ENCODE measurements around the gene DGKG. TPM values are rescaled to one million over a fixed set of nuclear protein-coding genes. Genes with fewer than 3 reads are reported as not detected.

The DGKG gene
- polyA plus RNA-seq, 1 donor (not counting 4 experiments of a cell fraction or from before 2014, with no cell fraction given) = 0.22 TPM

DNA sequence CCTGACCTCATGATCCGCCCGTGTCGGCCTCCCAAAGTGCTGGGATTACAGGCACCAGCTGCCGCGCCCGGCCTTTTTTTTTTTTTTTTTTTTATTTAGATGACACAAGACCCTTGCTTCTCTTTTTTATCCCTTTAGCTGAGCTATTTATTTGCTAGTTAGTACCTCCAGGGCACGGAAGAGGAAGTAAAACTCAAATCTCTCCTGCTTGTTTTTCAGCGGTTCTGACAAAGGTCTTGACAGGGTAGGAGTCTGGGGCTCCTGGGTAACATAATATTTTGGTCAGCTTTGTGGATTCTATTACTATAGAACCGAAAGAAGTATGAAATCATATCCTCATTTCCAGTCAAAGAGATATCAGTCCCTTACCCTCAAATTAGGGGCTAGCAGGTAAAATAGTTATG is 209.1 kb downstream of the DGKG start:
- FAIRE-seq (no peak), DNase-seq (ENCODE audit: low read depth, low spot score) (no peak)
- H3K79me2 ChIP-seq (ENCODE audit: control insufficient read depth, insufficient read depth, low read length) = no peaks in the 10 kb centered on the region

GRCh38 chr3:186152361-186152798 is 209.7 kb downstream of the DGKG start:
- Histone ChIP-seq H3K9ac (ENCODE audit: control insufficient read depth, extremely low read depth, insufficient read depth, low read length) (no peak overlapping the region), H3K27ac (ENCODE audit: control insufficient read depth, insufficient read depth, low read length) (no peak overlapping the region), H3K79me2 (ENCODE audit: control insufficient read depth, insufficient read depth, low read length) (no peaks in the 10 kb centered on the region), H3K4me2 (ENCODE audit: control insufficient read depth, extremely low read depth, insufficient read depth, low read depth, low read length) (no peak overlapping the region), H3K36me3 (ENCODE audit: control insufficient read depth in 2 of 2, extremely low read depth in 1 of 2, insufficient read depth in 2 of 2, low read length in 2 of 2) (no peaks in the 10 kb centered on the region), H3K9me1 (ENCODE audit: control insufficient read depth, extremely low read depth, insufficient read depth, low read length) (no peaks in the 10 kb centered on the region), H3K4me1 (ENCODE audit: control insufficient read depth, extremely low read depth, insufficient read depth, low read length) (no peaks in the 10 kb centered on the region), H4K20me1 (ENCODE audit: control insufficient read depth, extremely low read depth, insufficient read depth, low read length) (no peaks in the 10 kb centered on the region), H2AFZ (ENCODE audit: control insufficient read depth, low read length) (no peak overlapping the region), H3K4me3 (ENCODE audit: control insufficient read depth in 2 of 3, extremely low read depth in 1 of 3, insufficient read depth in 2 of 3, low read depth in 1 of 3, low read length in 3 of 3) (no peak overlapping the region), H3K27me3 (ENCODE audit: control insufficient read depth, extremely low read depth, insufficient read depth, low read length) (peaks cover 5% of the 10 kb centered on the region), H3K9me3 (ENCODE audit: control insufficient read depth, low read depth, low read length) (no peaks in the 10 kb centered on the region)
- TF ChIP-seq CTCF (optimal IDR thresholded peaks at IDR 0.05 in 1 of 3, IDR thresholded peaks at IDR 0.05 in 1 of 3, conservative IDR thresholded peaks at IDR 0.05 in 1 of 3; ENCODE audit: extremely low read depth in 1 of 3, insufficient read depth in 2 of 3, low read length in 3 of 3) (no peak), EZH2 (IDR thresholded peaks at IDR 0.05; ENCODE audit: low read length) (no peak)
- dilution Hi-C loops (cut with MboI; ENCODE audit: extremely low pct_ligation_motif_present, low sequenced_read_pairs) = no loop called here
- FAIRE-seq (no peak), DNase-seq (ENCODE audit: low read depth, low spot score) (no peak)

More for the DNA sequence above, 209.1 kb downstream of the DGKG start:
- Histone ChIP-seq H3K9ac (ENCODE audit: control insufficient read depth, extremely low read depth, insufficient read depth, low read length) (no peak overlapping the region), H2AFZ (ENCODE audit: control insufficient read depth, low read length) (no peak overlapping the region), H3K27ac (ENCODE audit: control insufficient read depth, insufficient read depth, low read length) (no peak overlapping the region), H3K4me2 (ENCODE audit: control insufficient read depth, extremely low read depth, insufficient read depth, low read depth, low read length) (no peak overlapping the region), H3K9me3 (ENCODE audit: control insufficient read depth, low read depth, low read length) (no peaks in the 10 kb centered on the region), H4K20me1 (ENCODE audit: control insufficient read depth, extremely low read depth, insufficient read depth, low read length) (no peaks in the 10 kb centered on the region), H3K4me1 (ENCODE audit: control insufficient read depth, extremely low read depth, insufficient read depth, low read length) (no peaks in the 10 kb centered on the region), H3K4me3 (ENCODE audit: control insufficient read depth in 2 of 3, extremely low read depth in 1 of 3, insufficient read depth in 2 of 3, low read depth in 1 of 3, low read length in 3 of 3) (no peak overlapping the region), H3K9me1 (ENCODE audit: control insufficient read depth, extremely low read depth, insufficient read depth, low read length) (no peaks in the 10 kb centered on the region), H3K36me3 (ENCODE audit: control insufficient read depth in 2 of 2, extremely low read depth in 1 of 2, insufficient read depth in 2 of 2, low read length in 2 of 2) (no peaks in the 10 kb centered on the region), H3K27me3 (ENCODE audit: control insufficient read depth, extremely low read depth, insufficient read depth, low read length) (peaks cover 5% of the 10 kb centered on the region)
- dilution Hi-C loops (cut with MboI; ENCODE audit: extremely low pct_ligation_motif_present, low sequenced_read_pairs) = no loop called here
- TF ChIP-seq EZH2 (IDR thresholded peaks at IDR 0.05; ENCODE audit: low read length) (no peak), CTCF (optimal IDR thresholded peaks at IDR 0.05 in 1 of 3, IDR thresholded peaks at IDR 0.05 in 1 of 3, conservative IDR thresholded peaks at IDR 0.05 in 1 of 3; ENCODE audit: extremely low read depth in 1 of 3, insufficient read depth in 2 of 3, low read length in 3 of 3) (no peak)

Measured in keratinocyte (primary cell).